Pancreas (tissue), 10 donors: ENCODE measurements around the gene B3GNT7. TPM values are rescaled to one million over a fixed set of nuclear protein-coding genes. Genes with fewer than 3 reads are reported as not detected.

Experiments
- ATAC-seq, 4 donors: fragments of 200-7000 bp; cut with Tn5 transposase; one replicate each; pipeline versions ENCODE4 v1.8.0 to v1.9.1; 2020; ENCODE audit warnings: mild to moderate bottlenecking in 4 of 4, moderate library complexity in 4 of 4
- DNase-seq, 6 donors: peaks; one replicate each; pipeline ENCODE4 v3.0.0-alpha.2; 2020
- FAIRE-seq: peaks from 2 replicates; lab custom pipeline; 2012; peaks lifted over from hg19 to GRCh38; lab: Jason Lieb, UNC
- H3K27ac ChIP-seq, 4 donors: fragments of 200-600 bp; sonication (generic); 1 replicate in 3 of 4; 2 replicates in 1 of 4; pipeline versions ENCODE4 v1.5.0 to v1.8.0; 2020
- H3K27me3 ChIP-seq, 4 donors: fragments of 200-600 bp; one replicate each; pipeline ENCODE4 v1.8.0; 2021
- H3K36me3 ChIP-seq, 3 donors: fragments of 200-600 bp; sonication (generic) in 1 of 3; one replicate each; pipeline versions ENCODE4 v1.5.0 to v1.8.0; 2020 to 2021
- H3K4me1 ChIP-seq, 3 donors: fragments of 200-600 bp; one replicate each; pipeline ENCODE4 v1.8.0; 2021
- H3K4me3 ChIP-seq, 4 donors: fragments of 200-600 bp; sonication (generic) in 2 of 4; one replicate each; pipeline versions ENCODE4 v1.5.0 to v1.8.0; 2020 to 2021
- H3K9me3 ChIP-seq, 4 donors: fragments of 200-600 bp; one replicate each; pipeline ENCODE4 v1.8.0; 2021
- CTCF ChIP-seq, 4 donors: fragments of 200-600 bp; sonication (generic) in 3 of 4; IDR thresholded peaks; one replicate each; pipeline versions ENCODE4 v1.5.0 to v1.8.0; 2021; ENCODE audit warnings: antibody characterized with exemption in 4 of 4
- WGBS, 2 donors: extraction: QIAGEN DNeasy Blood & Tissue Kit; methylation state at CpG; one replicate each; pipeline ENCODE4 v1.1.7; 2013; 5-methylcytosine and 5-hydroxymethylcytosine counted together
- intact Hi-C, 3 donors: fragments of 100-400 bp; cut with DNase I; formaldehyde crosslinking; loops; one replicate each; pipeline versions ENCODE4 v1.11.1 to v1.14.2; 2022
- polyA plus RNA-seq, 2 donors: library from polyadenylated mRNA; stranded (reverse); fragments of 200-250 nt; gene quantifications; one replicate each; pipeline ENCODE4 v1.2.3, GENCODE V29; 2013
- total RNA-seq, 6 donors: library from RNA; stranded (reverse); fragmentation: NEBNext Ultra II Directional in 4 of 6; extraction: Animal tissue kit (Norgen Biotek cat#: 25700) in 4 of 6; gene quantifications; one replicate each; pipeline versions ENCODE4 v1.2.1 to v1.2.4, GENCODE V29; 2021 to 2023
- donor health status: healthy with polysubstance abuse.
- donor health status: DM: no; HTN: no; CAD: no; lungs with moderate emphysema.
- donor health status: DM: no; HTN: no; CAD: no.
- donor health status: control.
- donor health status: control.
- donor health status: Bipolar disorder and iron deficiency.
- donor health status: DM: yes; HTN: yes; CAD: no.
- donor health status: DM: no; HTN: no; CAD: no.
- donor health status: DM: no; HTN: no; CAD: no.
- donor health status: DM: yes; HTN: yes; CAD: no.

The B3GNT7 gene
- total and polyA plus RNA-seq, 8 donors: 5.6 to 34.5 (median 12.1) TPM

GRCh38 chr2:231379266-231380215 is 16.0 kb upstream of the B3GNT7 start:
- WGBS, 2 donors: 91 to 92% methylated on average over 21 of the region's 21 CpGs
- FAIRE-seq (no peak), ATAC-seq (peak in 1 of 4 donors; percentile 39), DNase-seq (peak in 1 of 6 donors; percentile 43)
- TF ChIP-seq CTCF (IDR thresholded peaks at IDR 0.05): no peak
- no peak overlapping the region for H3K4me3 ChIP-seq
- H3K4me1 ChIP-seq: no peaks in the 10 kb centered on the region
- no peaks in the 10 kb centered on the region for H3K36me3 ChIP-seq
- H3K9me3 ChIP-seq: no peaks in the 10 kb centered on the region
- H3K27ac ChIP-seq: no peak overlapping the region
- intact Hi-C loops: no loop called here
- H3K27me3 ChIP-seq: no peaks in the 10 kb centered on the region

- Histone ChIP-seq H3K4me1 (no peaks in the 10 kb centered on the region), H3K9me3 (no peaks in the 10 kb centered on the region), H3K27me3 (no peaks in the 10 kb centered on the region), H3K4me3 (no peak overlapping the region), H3K36me3 (no peaks in the 10 kb centered on the region), H3K27ac (no peak overlapping the region)
- no peak for TF ChIP-seq CTCF (IDR thresholded peaks at IDR 0.05)
- DNase-seq: peak in 1 of 6 donors; percentile 23
- ATAC-seq: no peak
- no peak for FAIRE-seq
- intact Hi-C loops: no loop called here
- WGBS, 2 donors: 94 to 95% methylated on average over 10 of the region's 10 CpGs
Measured at GRCh38 chr2:231380307-231380706, 15.2 kb upstream of the B3GNT7 start.

- H3K36me3 ChIP-seq: no peaks in the 10 kb centered on the region
- no peaks in the 10 kb centered on the region for H3K9me3 ChIP-seq
- DNase-seq (no peak), FAIRE-seq (no peak), ATAC-seq (no peak)
- 88 to 94% methylated on average over 5 of the region's 5 CpGs for WGBS, 2 donors
- no peaks in the 10 kb centered on the region for H3K4me1 ChIP-seq
- intact Hi-C loops: no loop called here
- H3K27ac ChIP-seq: no peak overlapping the region
- no peak overlapping the region for H3K4me3 ChIP-seq
- no peak for TF ChIP-seq CTCF (IDR thresholded peaks at IDR 0.05)
- H3K27me3 ChIP-seq: no peaks in the 10 kb centered on the region
Measured at GRCh38 chr2:231380991-231381847, 14.3 kb upstream of the B3GNT7 start.

- Histone ChIP-seq H3K4me1 (no peaks in the 10 kb centered on the region), H3K27me3 (no peaks in the 10 kb centered on the region), H3K27ac (no peak overlapping the region), H3K36me3 (no peaks in the 10 kb centered on the region), H3K9me3 (no peaks in the 10 kb centered on the region), H3K4me3 (no peak overlapping the region)
- intact Hi-C loops: no loop called here
- FAIRE-seq (no peak), DNase-seq (peak in 1 of 6 donors; percentile 41), ATAC-seq (no peak)
- TF ChIP-seq CTCF (IDR thresholded peaks at IDR 0.05): no peak
- WGBS, 2 donors: 89 to 94% methylated on average over 8 of the region's 8 CpGs
Measured at GRCh38 chr2:231382116-231382515, 13.4 kb upstream of the B3GNT7 start.
